K562 (cell line): ENCODE data around the gene SATB2.

Experiments
- EZH2 ChIP-seq: IDR thresholded peaks from 2 replicates; pipeline ENCODE4 v1.6.1; 2012; ENCODE audit warnings: low read depth, mild to moderate bottlenecking, inconsistent platforms, low read length, borderline replicate concordance
- GATA2 ChIP-seq: sonication (generic); formaldehyde crosslinking; IDR thresholded peaks from 2 replicates; pipeline ENCODE4 v1.4.0; 2020; ENCODE audit warnings: mild to moderate bottlenecking, missing genetic modification reagents
- NCOA1 ChIP-seq: fragments of 450-650 bp; IDR thresholded peaks from 2 replicates; pipeline ENCODE4 v1.6.1; 2016; ENCODE audit warnings: low read depth
- NR1H2 ChIP-seq: sonication (generic); formaldehyde crosslinking; IDR thresholded peaks from 2 replicates; pipeline ENCODE4 v1.4.0; 2020; ENCODE audit warnings: mild to moderate bottlenecking, missing genetic modification reagents
- USF1 ChIP-seq: sonication (generic); formaldehyde crosslinking; IDR thresholded peaks from 2 replicates; pipeline ENCODE4 v1.9.0; 2022; ENCODE audit warnings: mild to moderate bottlenecking, missing genetic modification reagents
- ZC3H11A ChIP-seq: IDR thresholded peaks from 2 replicates; pipeline ENCODE4 v1.6.1; 2012; ENCODE audit warnings: low read depth, low read length, improper control_type of control experiment

- TF ChIP-seq GATA2 (CRISPR knock-in tag) (no peak), NCOA1 (no peak), NR1H2 (CRISPR knock-in tag) (no peak), EZH2 (no peak), USF1 (CRISPR knock-in tag) (no peak), ZC3H11A (no peak)
Observed at GRCh38 chr2:199424160-199424559, 33.6 kb downstream of the SATB2 start.
